ENCODE measurements around the gene IKZF5.

IKZF5 gene

DNA sequence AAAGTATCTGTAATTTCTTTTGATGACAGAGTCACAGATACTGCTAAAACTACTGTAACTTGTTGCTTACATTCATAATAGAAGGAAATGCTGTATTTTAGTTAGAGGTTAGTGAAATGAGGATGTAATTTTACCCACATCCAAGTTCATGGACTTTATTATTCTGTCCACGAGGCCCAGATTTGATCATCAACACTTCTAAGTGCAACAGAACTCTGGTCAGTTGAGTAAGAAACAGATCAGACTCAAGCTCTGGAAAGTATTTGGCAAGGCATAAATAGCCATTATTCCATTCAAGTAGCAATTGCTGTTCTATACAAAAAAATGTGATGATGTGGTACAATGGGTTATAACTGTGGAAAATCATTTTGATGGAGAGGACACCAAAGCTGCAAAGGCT, 22.5 kb upstream of the IKZF5 start:
- no peak overlapping the region for H3K27ac ChIP-seq (ENCODE audit: low read depth, low read length)
- no peaks in the 10 kb centered on the region for H3K27me3 ChIP-seq (ENCODE audit: control insufficient read depth in 1 of 2, insufficient read depth in 2 of 2, low read length in 2 of 2)
- no peaks in the 10 kb centered on the region for H3K4me1 ChIP-seq (ENCODE audit: insufficient read depth, low read length)
- H3K36me3 ChIP-seq (ENCODE audit: insufficient read depth, low read length) = peaks cover under 1% of the 10 kb centered on the region
- H3K9ac ChIP-seq (ENCODE audit: low read length) = no peak overlapping the region
- H3K9me3 ChIP-seq (ENCODE audit: low read length) = no peaks in the 10 kb centered on the region
- no peak overlapping the region for H3K4me3 ChIP-seq (ENCODE audit: low read depth in 1 of 2, low read length in 2 of 2)

- Histone ChIP-seq H3K4me3 (ENCODE audit: low read depth in 1 of 2, low read length in 2 of 2) (no peak overlapping the region), H3K27me3 (ENCODE audit: control insufficient read depth in 1 of 2, insufficient read depth in 2 of 2, low read length in 2 of 2) (no peaks in the 10 kb centered on the region), H3K9me3 (ENCODE audit: low read length) (no peaks in the 10 kb centered on the region), H3K36me3 (ENCODE audit: insufficient read depth, low read length) (no peaks in the 10 kb centered on the region), H3K27ac (ENCODE audit: low read depth, low read length) (no peak overlapping the region), H3K9ac (ENCODE audit: low read length) (no peak overlapping the region), H3K4me1 (ENCODE audit: insufficient read depth, low read length) (no peaks in the 10 kb centered on the region)
These were observed 19.3 kb upstream of the IKZF5 start for GRCh38 chr10:123027861-123028260.

- no peaks in the 10 kb centered on the region for H3K36me3 ChIP-seq (ENCODE audit: insufficient read depth, low read length)
- H3K9me3 ChIP-seq (ENCODE audit: low read length) = no peaks in the 10 kb centered on the region
- H3K27ac ChIP-seq (ENCODE audit: low read depth, low read length) = no peak overlapping the region
- H3K4me3 ChIP-seq (ENCODE audit: low read depth in 1 of 2, low read length in 2 of 2) = no peak overlapping the region
- H3K9ac ChIP-seq (ENCODE audit: low read length) = no peak overlapping the region
- no peaks in the 10 kb centered on the region for H3K27me3 ChIP-seq (ENCODE audit: control insufficient read depth in 1 of 2, insufficient read depth in 2 of 2, low read length in 2 of 2)
- H3K4me1 ChIP-seq (ENCODE audit: insufficient read depth, low read length) = no peaks in the 10 kb centered on the region
These were observed 17.7 kb upstream of the IKZF5 start for GRCh38 chr10:123026302-123026701.

GRCh38 chr10:123024540-123024939, 15.9 kb upstream of the IKZF5 start:
- H3K9me3 ChIP-seq (ENCODE audit: low read length) = no peaks in the 10 kb centered on the region

DNA sequence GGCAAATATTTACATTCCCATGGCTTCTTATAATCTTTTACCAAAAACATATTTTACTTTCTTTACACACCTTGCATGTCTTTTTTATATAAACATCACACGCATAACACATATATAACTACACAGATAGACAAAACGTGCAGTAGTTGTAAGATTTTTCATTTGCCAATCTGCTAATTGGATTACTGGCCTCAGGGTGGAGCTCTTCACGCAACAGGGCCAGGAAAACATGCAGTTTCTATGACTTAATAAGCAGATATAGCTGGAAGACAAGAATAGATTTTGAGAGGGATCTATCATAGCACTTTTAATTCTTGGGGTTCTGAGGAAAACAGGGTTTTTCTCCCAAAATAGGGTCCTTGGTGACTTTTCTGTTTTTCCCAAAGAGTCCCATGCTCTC, 12.9 kb upstream of the IKZF5 start:
- no peaks in the 10 kb centered on the region for H3K36me3 ChIP-seq (ENCODE audit: insufficient read depth, low read length)
- no peaks in the 10 kb centered on the region for H3K4me1 ChIP-seq (ENCODE audit: insufficient read depth, low read length)
- H3K9me3 ChIP-seq (ENCODE audit: low read length) = no peaks in the 10 kb centered on the region
- no peak overlapping the region for H3K4me3 ChIP-seq (ENCODE audit: low read depth in 1 of 2, low read length in 2 of 2)
- H3K27ac ChIP-seq (ENCODE audit: low read depth, low read length) = no peak overlapping the region
- H3K9ac ChIP-seq (ENCODE audit: low read length) = no peak overlapping the region
- no peaks in the 10 kb centered on the region for H3K27me3 ChIP-seq (ENCODE audit: control insufficient read depth in 1 of 2, insufficient read depth in 2 of 2, low read length in 2 of 2)

More at GRCh38 chr10:123024540-123024939, 15.9 kb upstream of the IKZF5 start:
- no peaks in the 10 kb centered on the region for H3K27me3 ChIP-seq (ENCODE audit: control insufficient read depth in 1 of 2, insufficient read depth in 2 of 2, low read length in 2 of 2)
- no peaks in the 10 kb centered on the region for H3K36me3 ChIP-seq (ENCODE audit: insufficient read depth, low read length)
- no peak overlapping the region for H3K4me3 ChIP-seq (ENCODE audit: low read depth in 1 of 2, low read length in 2 of 2)
- no peak overlapping the region for H3K9ac ChIP-seq (ENCODE audit: low read length)
- H3K27ac ChIP-seq (ENCODE audit: low read depth, low read length) = no peak overlapping the region
- no peaks in the 10 kb centered on the region for H3K4me1 ChIP-seq (ENCODE audit: insufficient read depth, low read length)

DNA sequence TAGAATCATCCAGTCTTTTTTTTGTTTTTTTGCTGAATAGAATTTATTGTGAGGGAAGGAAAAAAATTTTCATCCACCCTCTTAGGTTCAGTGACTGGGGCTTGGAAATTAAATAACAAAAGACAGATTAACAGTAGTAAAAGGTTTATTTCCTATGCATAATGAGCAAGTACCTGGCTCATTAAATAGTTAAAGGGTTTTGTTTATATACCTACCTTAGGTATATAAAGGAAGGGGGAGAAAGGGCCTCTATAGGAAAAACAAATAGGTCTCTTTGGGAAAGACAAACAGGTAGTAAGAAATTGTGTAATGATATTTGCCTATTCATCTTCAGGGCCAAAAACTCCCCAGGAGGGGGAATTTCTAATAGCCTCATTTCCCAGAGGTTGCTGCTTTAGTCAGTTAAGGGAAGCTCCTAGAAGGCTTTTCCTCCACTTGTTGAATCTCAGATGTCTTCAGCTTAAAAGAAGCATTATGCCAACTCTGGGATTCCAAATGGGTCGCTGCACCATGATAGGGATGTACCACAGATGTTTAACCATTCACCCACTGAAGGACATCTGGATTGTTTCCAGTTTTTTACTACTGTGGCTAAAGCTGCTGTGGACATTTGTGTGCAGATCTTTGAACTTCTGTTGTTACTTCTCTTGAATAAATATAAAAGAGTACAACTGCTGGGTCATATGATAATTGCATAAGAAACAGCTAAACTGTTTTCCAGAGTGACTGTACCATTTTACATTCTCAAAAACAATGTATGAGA, 11.5 kb upstream of the IKZF5 start:
- no peak overlapping the region for H3K9ac ChIP-seq (ENCODE audit: low read length)
- no peaks in the 10 kb centered on the region for H3K9me3 ChIP-seq (ENCODE audit: low read length)
- H3K4me1 ChIP-seq (ENCODE audit: insufficient read depth, low read length) = no peaks in the 10 kb centered on the region
- H3K27me3 ChIP-seq (ENCODE audit: control insufficient read depth in 1 of 2, insufficient read depth in 2 of 2, low read length in 2 of 2) = no peaks in the 10 kb centered on the region
- no peak overlapping the region for H3K27ac ChIP-seq (ENCODE audit: low read depth, low read length)
- H3K4me3 ChIP-seq (ENCODE audit: low read depth in 1 of 2, low read length in 2 of 2) = no peak overlapping the region
- H3K36me3 ChIP-seq (ENCODE audit: insufficient read depth, low read length) = no peaks in the 10 kb centered on the region

DNA sequence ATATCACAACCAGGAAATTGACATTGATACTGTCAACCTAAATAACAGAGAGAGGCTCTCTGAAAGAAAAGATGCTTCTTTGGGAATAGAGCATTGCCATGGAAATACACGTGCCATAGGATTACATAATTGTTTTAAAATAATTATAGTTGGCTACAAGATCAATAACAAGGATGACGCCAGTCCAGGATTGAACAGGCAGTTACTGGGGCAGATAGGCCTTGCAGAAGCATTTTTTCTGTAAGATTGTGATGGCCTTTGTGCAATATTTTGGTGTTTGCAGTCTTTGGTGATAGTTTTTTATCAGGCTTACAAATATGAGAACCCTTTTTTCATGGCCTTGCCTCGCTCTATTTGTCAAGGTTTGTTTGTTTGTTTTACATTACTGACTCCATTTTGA, 10.7 kb upstream of the IKZF5 start:
- Histone ChIP-seq H3K4me1 (ENCODE audit: insufficient read depth, low read length) (no peaks in the 10 kb centered on the region), H3K9me3 (ENCODE audit: low read length) (no peaks in the 10 kb centered on the region), H3K9ac (ENCODE audit: low read length) (no peak overlapping the region), H3K27ac (ENCODE audit: low read depth, low read length) (no peak overlapping the region), H3K27me3 (ENCODE audit: control insufficient read depth in 1 of 2, insufficient read depth in 2 of 2, low read length in 2 of 2) (no peaks in the 10 kb centered on the region), H3K4me3 (ENCODE audit: low read depth in 1 of 2, low read length in 2 of 2) (no peak overlapping the region), H3K36me3 (ENCODE audit: insufficient read depth, low read length) (no peaks in the 10 kb centered on the region)

- no peaks in the 10 kb centered on the region for H3K4me1 ChIP-seq (ENCODE audit: insufficient read depth, low read length)
- H3K9ac ChIP-seq (ENCODE audit: low read length) = no peak overlapping the region
- H3K9me3 ChIP-seq (ENCODE audit: low read length) = no peaks in the 10 kb centered on the region
- no peaks in the 10 kb centered on the region for H3K27me3 ChIP-seq (ENCODE audit: control insufficient read depth in 1 of 2, insufficient read depth in 2 of 2, low read length in 2 of 2)
- no peaks in the 10 kb centered on the region for H3K36me3 ChIP-seq (ENCODE audit: insufficient read depth, low read length)
- no peak overlapping the region for H3K27ac ChIP-seq (ENCODE audit: low read depth, low read length)
- H3K4me3 ChIP-seq (ENCODE audit: low read depth in 1 of 2, low read length in 2 of 2) = no peak overlapping the region
These were observed 9.9 kb upstream of the IKZF5 start for GRCh38 chr10:123018531-123018930.

DNA sequence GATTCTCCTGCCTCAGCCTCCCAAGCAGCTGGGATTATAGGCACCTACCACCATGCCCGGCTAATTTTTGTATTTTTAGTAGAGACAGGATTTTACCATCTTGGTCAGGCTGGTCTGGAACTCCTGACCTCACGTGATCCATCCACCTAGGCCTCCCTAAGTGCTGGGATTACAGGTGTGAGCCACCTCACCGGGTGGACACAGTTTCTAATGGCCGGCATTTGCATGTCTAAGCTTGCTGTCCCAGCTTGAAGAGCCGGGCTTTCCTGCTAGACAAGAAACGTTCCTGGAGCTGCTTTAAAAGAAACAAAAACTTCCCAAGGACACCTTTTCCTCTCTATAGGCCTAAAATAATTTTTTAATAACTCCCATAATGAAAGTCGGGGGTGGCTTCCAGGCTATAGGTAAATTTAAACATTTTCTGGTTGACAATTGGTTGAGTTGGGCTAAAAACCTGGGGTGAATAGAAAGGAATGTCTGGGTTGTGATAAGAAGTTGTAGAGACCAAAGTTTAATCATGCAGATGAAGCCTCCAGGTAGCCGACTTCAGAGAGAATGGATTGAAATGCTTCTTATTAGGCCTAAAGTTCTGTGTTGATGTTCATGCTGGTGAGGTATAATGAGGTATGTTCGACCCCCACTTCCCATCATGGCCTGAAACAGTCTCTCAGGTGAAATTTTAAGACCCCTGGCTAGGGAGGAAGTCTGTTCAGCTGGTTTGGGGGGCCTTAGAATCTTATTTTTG, 9.0 kb upstream of the IKZF5 start:
- no peaks in the 10 kb centered on the region for H3K36me3 ChIP-seq (ENCODE audit: insufficient read depth, low read length)
- H3K9ac ChIP-seq (ENCODE audit: low read length) = no peak overlapping the region
- no peak overlapping the region for H3K4me3 ChIP-seq (ENCODE audit: low read depth in 1 of 2, low read length in 2 of 2)
- no peaks in the 10 kb centered on the region for H3K27me3 ChIP-seq (ENCODE audit: control insufficient read depth in 1 of 2, insufficient read depth in 2 of 2, low read length in 2 of 2)
- H3K9me3 ChIP-seq (ENCODE audit: low read length) = no peaks in the 10 kb centered on the region
- no peak overlapping the region for H3K27ac ChIP-seq (ENCODE audit: low read depth, low read length)
- no peaks in the 10 kb centered on the region for H3K4me1 ChIP-seq (ENCODE audit: insufficient read depth, low read length)

- Histone ChIP-seq H3K4me3 (ENCODE audit: low read depth in 1 of 2, low read length in 2 of 2) (no peak overlapping the region), H3K4me1 (ENCODE audit: insufficient read depth, low read length) (no peaks in the 10 kb centered on the region), H3K9me3 (ENCODE audit: low read length) (no peaks in the 10 kb centered on the region), H3K36me3 (ENCODE audit: insufficient read depth, low read length) (no peaks in the 10 kb centered on the region), H3K27me3 (ENCODE audit: control insufficient read depth in 1 of 2, insufficient read depth in 2 of 2, low read length in 2 of 2) (no peaks in the 10 kb centered on the region), H3K27ac (ENCODE audit: low read depth, low read length) (no peak overlapping the region), H3K9ac (ENCODE audit: low read length) (no peak overlapping the region)
These were observed 7.6 kb upstream of the IKZF5 start for GRCh38 chr10:123016228-123016627.

- no peak overlapping the region for H3K4me3 ChIP-seq (ENCODE audit: low read depth in 1 of 2, low read length in 2 of 2)
- H3K4me1 ChIP-seq (ENCODE audit: insufficient read depth, low read length) = peaks cover 9% of the 10 kb centered on the region
- no peak overlapping the region for H3K27ac ChIP-seq (ENCODE audit: low read depth, low read length)
- H3K27me3 ChIP-seq (ENCODE audit: control insufficient read depth in 1 of 2, insufficient read depth in 2 of 2, low read length in 2 of 2) = no peaks in the 10 kb centered on the region
- no peaks in the 10 kb centered on the region for H3K9me3 ChIP-seq (ENCODE audit: low read length)
- H3K9ac ChIP-seq (ENCODE audit: low read length) = no peak overlapping the region
- no peaks in the 10 kb centered on the region for H3K36me3 ChIP-seq (ENCODE audit: insufficient read depth, low read length)
These were observed 6.2 kb upstream of the IKZF5 start for GRCh38 chr10:123014772-123015171.

All from muscle layer of colon (tissue), 2 donors.